ENCODE data around the gene SKOR2.

DNA sequence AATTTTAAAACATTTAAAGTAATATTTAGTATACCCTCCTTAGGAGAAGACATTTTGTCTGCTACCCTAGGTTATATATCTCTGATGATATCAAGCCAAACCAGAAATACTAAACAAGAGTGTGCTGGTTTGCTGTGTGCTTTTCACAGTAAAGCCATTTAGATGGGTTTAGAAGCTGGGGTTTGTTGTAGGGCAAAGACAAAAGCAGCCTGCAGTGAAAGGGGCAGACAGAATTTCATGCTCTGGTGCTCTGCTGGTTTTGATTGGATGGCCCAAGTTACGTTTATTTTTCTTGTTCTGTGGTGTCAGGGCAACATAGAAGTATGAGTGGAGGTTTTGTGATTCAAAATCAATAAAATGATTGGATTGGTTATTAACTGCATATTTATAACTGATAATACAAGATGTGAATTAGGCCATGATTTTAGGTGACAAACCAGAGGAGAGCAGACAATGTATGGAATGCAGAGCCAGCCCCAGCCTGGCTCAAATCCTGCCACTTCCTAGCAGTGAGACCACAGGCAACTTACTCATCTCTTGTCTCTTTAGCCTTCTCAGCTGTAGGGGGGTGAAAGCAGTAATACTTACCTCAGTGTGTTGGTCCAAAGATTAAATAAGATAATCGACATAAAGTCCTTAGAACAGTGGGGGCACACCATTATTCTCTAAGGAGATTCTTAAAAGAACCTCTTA is 44.4 kb downstream of the SKOR2 start:
- TF ChIP-seq, protein P1, sequence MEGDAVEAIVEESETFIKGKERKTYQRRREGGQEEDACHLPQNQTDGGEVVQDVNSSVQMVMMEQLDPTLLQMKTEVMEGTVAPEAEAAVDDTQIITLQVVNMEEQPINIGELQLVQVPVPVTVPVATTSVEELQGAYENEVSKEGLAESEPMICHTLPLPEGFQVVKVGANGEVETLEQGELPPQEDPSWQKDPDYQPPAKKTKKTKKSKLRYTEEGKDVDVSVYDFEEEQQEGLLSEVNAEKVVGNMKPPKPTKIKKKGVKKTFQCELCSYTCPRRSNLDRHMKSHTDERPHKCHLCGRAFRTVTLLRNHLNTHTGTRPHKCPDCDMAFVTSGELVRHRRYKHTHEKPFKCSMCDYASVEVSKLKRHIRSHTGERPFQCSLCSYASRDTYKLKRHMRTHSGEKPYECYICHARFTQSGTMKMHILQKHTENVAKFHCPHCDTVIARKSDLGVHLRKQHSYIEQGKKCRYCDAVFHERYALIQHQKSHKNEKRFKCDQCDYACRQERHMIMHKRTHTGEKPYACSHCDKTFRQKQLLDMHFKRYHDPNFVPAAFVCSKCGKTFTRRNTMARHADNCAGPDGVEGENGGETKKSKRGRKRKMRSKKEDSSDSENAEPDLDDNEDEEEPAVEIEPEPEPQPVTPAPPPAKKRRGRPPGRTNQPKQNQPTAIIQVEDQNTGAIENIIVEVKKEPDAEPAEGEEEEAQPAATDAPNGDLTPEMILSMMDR (IDR thresholded peaks at IDR 0.05), result no peak
- TF ChIP-seq EZH2 (IDR thresholded peaks at IDR 0.05; ENCODE audit: borderline replicate concordance, insufficient read depth, low read depth, low read length, poor library complexity, severe bottlenecking), result no peak
